Activated CD4-positive, alpha-beta memory T cell treated with anti-CD3 and anti-CD28 coated beads, Interleukin-2, amount 10 ng/mL, durations not matched to agents 7 days and 5 days (primary cell): ENCODE measurements around the gene NEK9. TPM values are rescaled to one million over a fixed set of nuclear protein-coding genes. Genes with fewer than 3 reads are reported as not detected.
A peak's percentile ranks its signal among the peaks of the same experiment; 100 is the strongest.

ENCODE experiments used
- CTCF ChIA-PET: fragments of 350-600 bp; sonication (Branson Sonifier 250); formaldehyde crosslinking; loops from one replicate; lab custom pipeline; 2021; ENCODE audit warnings: antibody characterized with exemption, inconsistent platforms; lab: Charles Lee
- POLR2A ChIA-PET: fragments of 350-600 bp; sonication (Branson Sonifier 250); formaldehyde crosslinking; loops from one replicate; lab custom pipeline; 2021; ENCODE audit warnings: antibody characterized with exemption; lab: Charles Lee
- DNase-seq: peaks from one replicate; pipeline ENCODE4 v3.0.0-alpha.2; 2020
- H3K27ac Mint-ChIP-seq: one replicate; pipeline ENCODE4 v1.8.0; 2021; ENCODE audit warnings: mild to moderate bottlenecking, mixed read lengths
- H3K27me3 Mint-ChIP-seq: one replicate; pipeline ENCODE4 v1.8.0; 2021; ENCODE audit warnings: mixed read lengths
- H3K36me3 Mint-ChIP-seq: one replicate; pipeline ENCODE4 v1.8.0; 2021; ENCODE audit warnings: low read depth, mixed read lengths
- H3K4me1 Mint-ChIP-seq: one replicate; pipeline ENCODE4 v1.8.0; 2021; ENCODE audit warnings: mixed read lengths
- H3K4me3 Mint-ChIP-seq: one replicate; pipeline ENCODE4 v1.8.0; 2021; ENCODE audit warnings: mild to moderate bottlenecking, mixed read lengths
- H3K9me3 Mint-ChIP-seq: one replicate; pipeline ENCODE4 v1.8.0; 2021; ENCODE audit warnings: mixed read lengths
- total RNA-seq, 2 experiments: library from RNA; stranded (reverse); gene quantifications; one replicate each; pipeline ENCODE4 v1.2.3, GENCODE V29; 2021

The NEK9 gene
- total RNA-seq, 2 experiments from 2014 or later: 72.0 to 77.3 TPM

DNA sequence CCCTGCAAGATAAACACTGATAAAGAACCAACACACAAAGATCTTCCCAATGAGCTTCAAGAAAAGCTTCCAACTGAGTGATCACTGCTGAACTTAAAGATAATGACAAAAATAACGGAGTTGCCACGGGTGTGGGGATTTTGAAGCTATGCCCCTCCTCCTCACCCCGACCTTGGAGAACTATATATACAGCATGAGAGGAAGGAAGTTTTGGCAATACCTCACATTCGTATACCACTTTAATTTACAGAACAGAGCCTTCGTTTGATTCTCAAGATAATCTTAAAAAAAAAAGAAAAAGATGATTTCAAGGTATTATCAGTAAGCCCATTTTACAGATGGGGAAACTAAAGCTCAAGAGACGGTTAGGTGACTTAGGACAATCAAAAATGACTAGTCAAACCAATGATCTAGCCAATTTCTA lies 715 bp downstream of the NEK9 start:
- ChIA-PET CTCF (interaction anchor here (0.6 to 8.9 kb wide), 5 partner anchors 9 to 287 kb away, joined by 3 to 216 read pairs (median 4); no protein-coding TSS in a partner anchor), POLR2A (interaction anchor here (0.6 to 3.5 kb wide), 39 partner anchors 9 to 535 kb away, joined by 3 to 23 read pairs (median 3); partner anchors contain the start of genes ACYP1, DLST, EIF2B2 and ERG28)
- Mint-ChIP-seq H3K4me3 (peak overlapping the region; percentile 82), H3K27me3 (no peaks in the 10 kb centered on the region), H3K9me3 (no peaks in the 10 kb centered on the region), H3K4me1 (peaks cover 40% of the 10 kb centered on the region), H3K27ac (peak overlapping the region; percentile 86), H3K36me3 (peaks cover 25% of the 10 kb centered on the region)
- no peak for DNase-seq

DNA sequence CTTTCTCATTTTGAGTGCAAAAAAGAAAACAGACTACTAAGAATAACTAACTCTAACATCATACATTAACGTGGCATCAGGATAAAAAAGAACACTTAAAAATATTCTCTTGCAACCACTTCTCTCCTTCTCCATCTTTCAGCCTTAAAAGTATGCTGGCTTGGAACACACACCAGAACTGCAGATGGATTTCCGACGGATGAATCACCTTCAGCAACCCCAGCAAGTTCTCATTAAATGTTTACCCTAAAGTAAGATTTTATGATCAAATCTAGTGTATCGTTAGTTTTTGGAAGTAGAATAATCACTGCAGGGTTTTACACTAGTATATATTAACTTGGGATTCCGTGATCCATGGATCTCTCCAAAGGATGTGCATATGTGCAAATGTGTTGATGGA lies 1.2 kb downstream of the NEK9 start:
- Mint-ChIP-seq H3K27ac (peak overlapping the region; percentile 86), H3K4me1 (peaks cover 43% of the 10 kb centered on the region), H3K4me3 (peak overlapping the region; percentile 82), H3K36me3 (peaks cover 30% of the 10 kb centered on the region), H3K27me3 (no peaks in the 10 kb centered on the region), H3K9me3 (no peaks in the 10 kb centered on the region)
- ChIA-PET POLR2A (interaction anchor here (0.9 to 3.5 kb wide), 20 partner anchors 8 to 416 kb away, joined by 3 to 23 read pairs (median 4); partner anchors contain the start of genes ACYP1, MLH3 and ZC2HC1C), CTCF (interaction anchor here (0.6 to 8.9 kb wide), 5 partner anchors 9 to 286 kb away, joined by 3 to 216 read pairs (median 4); no protein-coding TSS in a partner anchor)
- no peak for DNase-seq

DNA sequence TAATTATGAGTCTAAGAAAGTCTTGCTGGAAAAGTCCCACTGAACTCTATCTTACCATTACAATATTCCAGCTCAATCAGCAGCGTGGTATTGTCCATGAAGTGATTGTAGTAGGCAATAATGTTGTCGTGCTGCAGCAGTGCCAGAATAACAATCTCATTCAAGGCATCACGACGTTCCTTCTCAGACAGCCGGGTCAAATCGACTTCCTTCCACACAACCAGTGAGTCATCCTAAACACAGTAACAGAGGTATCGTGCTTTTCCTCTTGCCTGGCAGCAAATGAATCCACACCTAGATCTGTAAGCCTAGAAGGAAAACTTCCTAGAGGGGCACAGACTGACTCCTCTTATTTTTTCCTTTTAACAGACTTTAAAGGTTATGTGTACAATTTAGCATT lies 2.9 kb downstream of the NEK9 start:
- POLR2A ChIA-PET: interaction anchor here (1.6 kb wide), 1 partner anchor 15 kb away, joined by 4 read pairs; no protein-coding TSS in a partner anchor
- peak overlapping the region; percentile 29 for H3K27ac Mint-ChIP-seq
- peaks cover 44% of the 10 kb centered on the region for H3K4me1 Mint-ChIP-seq
- CTCF ChIA-PET: interaction anchor here (8.9 kb wide), 1 partner anchor 176 kb away, joined by 216 read pairs; no protein-coding TSS in a partner anchor
- H3K4me3 Mint-ChIP-seq: no peak overlapping the region
- H3K36me3 Mint-ChIP-seq: peaks cover 42% of the 10 kb centered on the region
- H3K9me3 Mint-ChIP-seq: no peaks in the 10 kb centered on the region
- no peaks in the 10 kb centered on the region for H3K27me3 Mint-ChIP-seq
- peak; percentile 40 for DNase-seq

DNA sequence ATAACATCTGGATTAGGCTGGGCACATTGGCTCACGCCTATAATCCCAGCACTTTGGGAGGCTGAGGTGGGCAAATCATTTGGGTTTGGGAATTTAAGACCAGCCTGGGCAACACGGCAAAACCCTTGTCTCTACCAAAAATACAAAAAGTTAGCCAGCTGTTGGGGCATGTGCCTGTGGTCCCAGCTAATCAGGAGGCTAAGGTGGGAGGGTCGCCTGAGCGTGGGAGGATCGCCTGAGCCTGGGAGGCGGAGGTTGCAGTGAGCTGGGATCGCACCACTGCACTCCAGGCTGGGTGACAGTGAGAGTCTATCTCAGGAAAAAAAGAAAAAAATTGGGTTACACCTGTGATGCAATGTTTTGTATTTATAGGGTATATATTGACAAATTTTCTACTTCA lies 5.3 kb downstream of the NEK9 start:
- Mint-ChIP-seq H3K4me3 (no peak overlapping the region), H3K27me3 (no peaks in the 10 kb centered on the region), H3K36me3 (peaks cover 49% of the 10 kb centered on the region), H3K27ac (no peak overlapping the region), H3K9me3 (no peaks in the 10 kb centered on the region), H3K4me1 (peaks cover 34% of the 10 kb centered on the region)
- no peak for DNase-seq
- ChIA-PET CTCF (no interaction called here), POLR2A (no interaction called here)

DNA sequence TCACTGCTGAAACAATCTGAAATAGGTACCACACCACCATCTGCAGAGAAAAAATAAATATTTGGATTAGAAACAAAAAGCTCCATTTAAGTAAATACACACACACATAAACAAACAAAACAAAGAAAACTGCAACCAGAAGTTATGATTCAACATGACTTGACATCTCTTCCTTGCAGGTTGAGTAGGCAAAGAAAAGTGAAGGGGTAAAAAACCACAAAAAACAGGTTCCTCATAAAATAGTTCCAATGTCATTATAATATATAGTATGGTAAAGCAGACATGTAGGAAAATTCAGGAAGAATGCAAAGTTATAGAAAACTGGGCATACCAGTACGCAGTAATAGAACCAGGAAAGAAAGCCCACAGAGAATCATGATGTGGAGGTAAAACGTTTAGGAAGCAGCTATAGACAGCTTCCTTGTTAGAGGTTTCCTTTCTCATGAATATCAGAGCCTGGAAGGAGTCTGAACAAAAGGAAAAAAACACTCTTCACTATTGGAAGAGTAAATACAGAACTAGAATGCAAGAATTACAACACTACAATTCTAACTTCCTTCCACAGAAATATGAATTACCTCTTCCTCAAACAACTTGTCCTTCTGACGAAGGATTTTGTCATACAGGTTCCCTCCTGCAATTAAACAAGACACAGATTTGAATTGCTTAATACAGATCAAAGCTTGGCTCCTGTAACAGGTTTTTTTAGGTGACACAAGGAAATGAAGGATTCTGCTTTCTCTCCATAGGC lies 6.1 kb downstream of the NEK9 start:
- ChIA-PET CTCF (interaction anchor here (1.0 kb wide), 1 partner anchor 174 kb away, joined by 3 read pairs; no protein-coding TSS in a partner anchor), POLR2A (no interaction called here)
- Mint-ChIP-seq H3K9me3 (no peaks in the 10 kb centered on the region), H3K36me3 (peaks cover 53% of the 10 kb centered on the region), H3K27me3 (no peaks in the 10 kb centered on the region), H3K4me3 (no peak overlapping the region), H3K27ac (no peak overlapping the region), H3K4me1 (peaks cover 30% of the 10 kb centered on the region)
- no peak for DNase-seq

DNA sequence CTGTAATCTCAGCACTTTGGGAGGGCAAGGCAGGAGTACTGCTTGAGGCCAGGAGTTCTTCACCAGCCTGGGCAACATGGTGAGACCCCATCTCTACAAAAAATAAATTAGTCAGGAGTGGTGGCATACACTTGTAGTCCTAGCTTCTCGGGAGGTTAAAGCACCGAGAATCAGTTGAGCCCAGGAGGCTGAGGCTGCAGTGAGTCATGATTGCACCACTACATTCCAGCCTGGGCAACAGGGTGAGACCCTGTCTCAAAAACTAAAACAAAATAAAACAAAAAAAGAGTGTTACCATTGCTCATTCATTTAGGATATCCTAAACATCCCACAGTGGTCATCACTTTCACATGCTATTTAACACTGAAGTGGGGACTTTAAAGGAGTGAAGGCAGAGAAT lies 7.8 kb downstream of the NEK9 start:
- H3K27ac Mint-ChIP-seq: no peak overlapping the region
- no peaks in the 10 kb centered on the region for H3K27me3 Mint-ChIP-seq
- ChIA-PET POLR2A (no interaction called here), CTCF (interaction anchor here (2.1 kb wide), 1 partner anchor 173 kb away, joined by 6 read pairs; no protein-coding TSS in a partner anchor)
- DNase-seq: no peak
- peaks cover 53% of the 10 kb centered on the region for H3K36me3 Mint-ChIP-seq
- peaks cover 20% of the 10 kb centered on the region for H3K4me1 Mint-ChIP-seq
- H3K4me3 Mint-ChIP-seq: no peak overlapping the region
- H3K9me3 Mint-ChIP-seq: no peaks in the 10 kb centered on the region

DNA sequence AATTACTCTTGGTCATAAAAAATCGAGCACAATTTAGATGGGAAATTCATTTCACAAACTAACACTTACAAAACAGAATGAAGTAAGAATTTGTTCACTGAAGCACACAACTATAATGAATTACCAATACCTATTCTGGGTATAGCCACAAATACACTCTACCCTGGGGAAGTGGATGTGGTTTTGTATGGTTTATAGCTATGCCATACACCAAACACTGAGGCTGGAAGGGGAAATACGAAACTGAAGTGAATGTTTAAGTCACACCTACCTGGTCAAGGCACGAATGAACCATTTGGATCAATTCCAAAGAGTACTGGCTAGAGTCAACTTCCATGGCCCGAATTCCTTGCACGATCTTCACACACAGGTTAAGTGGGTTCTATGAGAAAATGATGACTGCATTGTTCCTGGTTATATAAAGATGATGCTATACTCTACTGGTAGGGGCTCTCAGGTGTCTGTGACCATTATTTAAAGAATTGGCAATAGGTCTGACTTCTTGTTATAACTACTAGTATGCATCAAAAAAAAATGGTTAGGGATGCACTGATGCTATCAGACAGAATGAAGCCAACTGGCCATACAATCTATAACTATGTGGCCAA lies 12.8 kb downstream of the NEK9 start:
- Mint-ChIP-seq H3K9me3 (no peaks in the 10 kb centered on the region), H3K4me3 (no peak overlapping the region), H3K4me1 (peaks cover 24% of the 10 kb centered on the region), H3K36me3 (peaks cover 66% of the 10 kb centered on the region), H3K27me3 (no peaks in the 10 kb centered on the region), H3K27ac (peak overlapping the region; percentile 69)
- POLR2A ChIA-PET: interaction anchor here (1.0 kb wide), 1 partner anchor 13 kb away, joined by 4 read pairs; the partner anchor contains the start of gene NEK9
- DNase-seq: peak; percentile 26
- CTCF ChIA-PET: interaction anchor here (1.0 kb wide), 2 partner anchors 13 to 169 kb away, joined by 3 read pairs; partner anchors contain the start of gene NEK9

DNA sequence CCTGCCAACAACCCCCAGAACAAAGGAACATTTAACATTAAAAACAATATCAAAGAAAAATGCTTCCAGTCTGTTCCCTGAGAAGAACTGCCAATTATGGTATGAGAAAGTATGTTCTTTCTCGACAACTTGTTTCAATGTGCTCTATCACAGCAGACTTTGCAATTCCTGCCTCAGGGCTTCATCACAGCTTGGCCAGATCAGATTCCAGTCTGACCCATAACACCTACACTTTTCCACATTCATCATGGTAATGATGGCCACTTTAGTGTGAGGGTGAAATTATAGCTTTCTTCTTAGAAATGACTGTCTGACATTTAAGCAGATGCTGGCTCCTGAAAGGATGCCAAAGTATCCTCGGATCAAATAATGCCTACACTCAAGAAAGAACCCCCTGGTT lies 17.0 kb downstream of the NEK9 start:
- no peak overlapping the region for H3K4me3 Mint-ChIP-seq
- no peak overlapping the region for H3K27ac Mint-ChIP-seq
- peaks cover 24% of the 10 kb centered on the region for H3K4me1 Mint-ChIP-seq
- H3K9me3 Mint-ChIP-seq: no peaks in the 10 kb centered on the region
- POLR2A ChIA-PET: no interaction called here
- no peaks in the 10 kb centered on the region for H3K27me3 Mint-ChIP-seq
- H3K36me3 Mint-ChIP-seq: peaks cover 73% of the 10 kb centered on the region
- CTCF ChIA-PET: interaction anchor here (1.5 kb wide), 1 partner anchor 379 kb away, joined by 3 read pairs; no protein-coding TSS in a partner anchor
- no peak for DNase-seq

DNA sequence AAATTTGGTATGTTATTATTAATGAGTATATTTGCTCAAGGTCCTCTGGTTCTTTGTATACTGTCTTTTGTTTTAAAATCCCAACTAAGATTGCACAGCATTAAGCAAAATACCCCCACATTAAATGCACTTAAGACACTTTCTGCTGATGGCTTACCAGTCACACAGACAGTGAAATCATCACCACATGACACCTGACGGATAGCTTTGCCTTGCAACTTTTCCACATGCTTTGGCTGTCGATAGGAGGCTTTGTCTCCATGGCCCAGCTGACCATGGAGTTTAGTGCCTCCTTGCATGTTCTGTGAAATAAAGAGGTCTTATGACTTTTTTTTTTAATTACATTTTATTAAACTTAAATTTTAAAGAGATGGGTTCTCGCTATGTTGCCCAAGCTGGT lies 19.7 kb downstream of the NEK9 start:
- ChIA-PET POLR2A (interaction anchor here (0.7 kb wide), 1 partner anchor 10 kb away, joined by 3 read pairs; no protein-coding TSS in a partner anchor), CTCF (no interaction called here)
- H3K36me3 Mint-ChIP-seq: peaks cover 70% of the 10 kb centered on the region

DNA sequence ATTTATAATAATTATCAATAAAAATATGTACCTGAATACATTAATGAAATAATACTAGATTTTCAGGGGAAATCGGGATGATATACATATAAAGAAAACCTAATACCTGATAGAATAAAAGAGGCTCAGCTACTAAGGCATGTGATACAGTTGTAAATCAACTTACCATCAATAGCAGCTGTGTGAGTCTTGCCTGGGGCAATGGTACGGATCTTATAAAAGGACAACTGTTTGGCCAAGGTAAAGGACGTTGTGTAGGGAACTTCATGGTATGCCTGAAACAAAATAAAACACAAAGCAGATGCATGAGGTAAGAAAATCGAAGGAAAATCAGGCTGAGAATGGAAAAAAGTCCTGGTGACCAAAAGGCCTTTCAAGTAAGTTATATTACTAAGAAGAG lies 25.4 kb downstream of the NEK9 start:
- Mint-ChIP-seq H3K27ac (no peak overlapping the region), H3K4me3 (no peak overlapping the region), H3K36me3 (peaks cover 65% of the 10 kb centered on the region), H3K9me3 (no peaks in the 10 kb centered on the region), H3K27me3 (no peaks in the 10 kb centered on the region), H3K4me1 (no peaks in the 10 kb centered on the region)
- DNase-seq: no peak
- CTCF ChIA-PET: interaction anchor here (2.0 kb wide), 1 partner anchor 13 kb away, joined by 12 read pairs; no protein-coding TSS in a partner anchor
- POLR2A ChIA-PET: no interaction called here

More for the DNA sequence above, 19.7 kb downstream of the NEK9 start:
- Mint-ChIP-seq H3K27me3 (no peaks in the 10 kb centered on the region), H3K9me3 (no peaks in the 10 kb centered on the region), H3K27ac (no peak overlapping the region), H3K4me1 (peaks cover 3% of the 10 kb centered on the region), H3K4me3 (no peak overlapping the region)
- no peak for DNase-seq

DNA sequence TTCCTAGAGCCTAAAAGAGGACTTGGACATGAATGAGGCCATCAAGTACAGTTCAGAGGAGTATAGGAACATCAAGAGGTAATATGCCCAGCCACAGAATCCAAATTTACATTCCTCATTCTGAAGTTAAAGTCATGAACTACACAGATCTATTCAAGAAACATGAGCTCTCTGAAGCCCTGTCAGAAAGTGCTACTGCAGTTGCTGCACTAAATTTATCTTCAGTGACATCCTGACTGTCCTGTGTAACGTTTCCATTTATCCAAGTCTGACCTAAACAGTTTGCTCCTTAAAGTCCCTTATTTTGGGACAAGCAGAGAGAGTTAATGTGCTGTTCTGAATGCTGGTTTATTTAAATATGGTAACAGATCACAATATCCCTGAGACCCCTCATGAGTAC lies 28.2 kb downstream of the NEK9 start:
- CTCF ChIA-PET: interaction anchor here (1.3 kb wide), 1 partner anchor 10 kb away, joined by 3 read pairs; no protein-coding TSS in a partner anchor
- peaks cover 70% of the 10 kb centered on the region for H3K36me3 Mint-ChIP-seq
- H3K27ac Mint-ChIP-seq: no peak overlapping the region
- H3K9me3 Mint-ChIP-seq: no peaks in the 10 kb centered on the region
- H3K27me3 Mint-ChIP-seq: no peaks in the 10 kb centered on the region
- DNase-seq: no peak
- no peak overlapping the region for H3K4me3 Mint-ChIP-seq
- POLR2A ChIA-PET: no interaction called here
- no peaks in the 10 kb centered on the region for H3K4me1 Mint-ChIP-seq

DNA sequence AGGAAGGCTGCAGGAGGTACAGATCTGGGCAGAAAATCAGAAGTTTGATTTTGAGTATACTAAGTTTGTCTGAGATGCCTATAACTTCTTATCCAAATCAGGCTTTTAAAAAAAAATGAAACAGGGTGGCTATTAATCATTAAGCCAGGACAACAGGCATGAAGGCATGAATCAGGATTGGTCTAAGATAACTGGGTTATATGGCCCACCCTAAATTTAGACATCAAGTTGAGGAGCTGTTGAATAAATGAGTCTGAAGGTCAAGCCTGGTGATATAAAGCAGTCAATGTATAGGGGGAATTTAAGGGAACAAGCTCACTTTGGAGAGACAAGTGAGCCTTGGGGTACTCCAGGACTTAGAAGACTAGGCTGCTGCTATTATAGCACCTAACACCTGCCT lies 28.6 kb downstream of the NEK9 start:
- no peak overlapping the region for H3K27ac Mint-ChIP-seq
- POLR2A ChIA-PET: no interaction called here
- H3K4me1 Mint-ChIP-seq: no peaks in the 10 kb centered on the region
- no peak overlapping the region for H3K4me3 Mint-ChIP-seq
- no peak for DNase-seq
- H3K36me3 Mint-ChIP-seq: peaks cover 67% of the 10 kb centered on the region
- no peaks in the 10 kb centered on the region for H3K27me3 Mint-ChIP-seq
- CTCF ChIA-PET: interaction anchor here (1.3 kb wide), 1 partner anchor 9 kb away, joined by 3 read pairs; no protein-coding TSS in a partner anchor
- H3K9me3 Mint-ChIP-seq: no peaks in the 10 kb centered on the region
